ENCODE data around the gene WDR37.

The WDR37 gene

DNA sequence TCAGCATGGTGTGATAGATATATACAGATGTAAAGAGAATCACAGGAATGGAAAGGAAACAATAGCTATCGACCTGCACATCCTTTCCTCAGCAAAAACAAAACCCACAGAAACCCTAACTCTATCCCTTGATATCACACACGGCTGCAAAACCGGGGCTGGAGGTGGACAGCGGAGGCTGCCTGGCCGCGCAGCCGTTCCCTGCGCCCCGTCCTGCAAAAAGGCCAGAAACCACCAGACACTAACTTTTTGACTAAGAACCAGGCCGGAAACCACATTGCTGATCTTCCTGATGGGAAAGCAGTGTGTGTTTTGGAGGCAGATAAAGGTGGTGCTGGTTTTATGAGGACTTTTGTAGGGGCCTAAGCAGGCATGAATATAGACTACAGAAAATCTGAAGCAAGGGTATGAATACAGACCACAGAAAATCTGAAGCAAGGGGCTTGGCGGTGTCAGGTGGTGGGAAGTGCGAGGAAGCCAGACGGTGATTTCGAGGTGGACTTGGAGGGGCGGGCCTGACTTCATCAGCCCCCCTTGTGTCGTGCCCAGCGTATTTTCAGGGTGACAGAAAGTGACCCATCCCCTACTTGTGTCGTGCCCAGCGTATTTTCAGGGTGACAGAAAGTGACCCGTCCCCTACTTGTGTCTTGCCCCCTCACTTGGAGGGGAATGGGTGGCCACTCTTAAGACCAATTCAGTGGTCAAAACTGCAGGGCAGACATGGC is 123.3 kb downstream of the WDR37 start:
- H3K36me3 ChIP-seq (ENCODE audit: control insufficient read depth in 1 of 2, insufficient read depth in 2 of 2, low read depth in 1 of 2, low read length in 2 of 2) = no peaks in the 10 kb centered on the region
- H3K14ac ChIP-seq (ENCODE audit: low read length in 2 of 2) = no peak overlapping the region
- H3K23ac ChIP-seq (ENCODE audit: low read length in 2 of 2) = no peak overlapping the region
- no peak overlapping the region for H3K18ac ChIP-seq (ENCODE audit: low read depth in 1 of 2, low read length in 2 of 2)
- H2BK5ac ChIP-seq (ENCODE audit: low read depth, low read length, poor library complexity, severe bottlenecking) = no peak overlapping the region
- no peak for DNase-seq
- H3K4me1 ChIP-seq (ENCODE audit: control insufficient read depth, insufficient read depth, low read depth, low read length) = no peaks in the 10 kb centered on the region
- no peaks in the 10 kb centered on the region for H3K9me3 ChIP-seq (ENCODE audit: control insufficient read depth, low read length)
- no peak overlapping the region for H3K9ac ChIP-seq (ENCODE audit: low read length)
- H3K4me3 ChIP-seq (ENCODE audit: insufficient read depth in 1 of 2, low read depth in 1 of 2, low read length in 2 of 2) = no peak overlapping the region
- no peak overlapping the region for H3K27ac ChIP-seq (ENCODE audit: low read length, poor library complexity, severe bottlenecking)
- no peak overlapping the region for H2BK12ac ChIP-seq (ENCODE audit: low read length in 2 of 2)
- no peak overlapping the region for H3K4me2 ChIP-seq (ENCODE audit: low read length, poor library complexity, severe bottlenecking)
- H4K8ac ChIP-seq (ENCODE audit: low read length) = no peak overlapping the region
- no peak overlapping the region for H3K4ac ChIP-seq (ENCODE audit: low read depth in 1 of 2, low read length in 2 of 2)
- no peak overlapping the region for H2AFZ ChIP-seq (ENCODE audit: low read depth, low read length)
- H2BK120ac ChIP-seq (ENCODE audit: low read depth, low read length) = no peak overlapping the region
- WGBS = 94% methylated on average over 20 of the region's 20 CpGs
- no peak overlapping the region for H2BK15ac ChIP-seq (ENCODE audit: low read depth, poor library complexity, severe bottlenecking)
- no peak overlapping the region for H2AK5ac ChIP-seq (ENCODE audit: low read length, severe bottlenecking)
- H4K91ac ChIP-seq (ENCODE audit: low read length) = no peak overlapping the region
- H3K79me1 ChIP-seq (replicated peaks; ENCODE audit: low read length, poor library complexity, severe bottlenecking) = no peaks in the 10 kb centered on the region
- peaks cover 16 to 30% of the 10 kb centered on the region in 2 experiments for H3K27me3 ChIP-seq (ENCODE audit: control insufficient read depth in 1 of 2, insufficient read depth in 1 of 2, low read length in 2 of 2)

DNA sequence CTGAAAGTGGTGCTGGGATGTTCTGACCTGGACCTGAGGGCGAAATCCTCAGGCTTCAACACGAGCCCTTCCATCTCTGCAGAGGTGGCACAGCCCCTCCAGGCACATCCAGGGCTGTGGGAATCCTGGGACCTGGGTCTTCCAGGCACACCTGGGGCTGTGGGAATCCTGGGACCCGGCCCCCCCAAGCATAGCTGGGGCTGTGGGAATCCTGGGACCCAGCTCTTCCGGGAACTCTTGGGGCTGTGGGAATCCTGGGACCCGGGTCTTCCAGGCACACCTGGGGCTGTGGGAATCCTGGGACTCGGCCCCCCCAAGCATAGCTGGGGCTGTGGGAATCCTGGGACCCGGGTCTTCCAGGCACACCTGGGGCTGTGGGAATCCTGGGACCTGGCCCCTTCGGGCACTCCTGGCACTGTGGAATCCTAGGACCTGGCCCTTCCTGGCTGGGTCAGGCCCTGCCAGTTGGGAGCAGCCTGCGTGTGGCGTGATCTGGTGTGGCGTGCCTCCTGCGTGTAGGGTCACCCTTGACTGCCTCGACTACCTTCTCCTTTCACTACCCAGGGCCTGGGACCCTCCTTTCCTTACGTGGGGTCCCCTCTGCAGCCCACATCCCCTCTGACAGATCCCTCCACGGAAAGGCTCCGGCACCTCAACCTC is 124.0 kb downstream of the WDR37 start:
- Histone ChIP-seq H4K91ac (ENCODE audit: low read length) (no peak overlapping the region), H3K18ac (ENCODE audit: low read depth in 1 of 2, low read length in 2 of 2) (no peak overlapping the region), H3K4me3 (ENCODE audit: insufficient read depth in 1 of 2, low read depth in 1 of 2, low read length in 2 of 2) (no peak overlapping the region), H3K14ac (ENCODE audit: low read length in 2 of 2) (no peak overlapping the region), H2BK12ac (ENCODE audit: low read length in 2 of 2) (no peak overlapping the region), H3K36me3 (ENCODE audit: control insufficient read depth in 1 of 2, insufficient read depth in 2 of 2, low read depth in 1 of 2, low read length in 2 of 2) (no peaks in the 10 kb centered on the region), H2BK5ac (ENCODE audit: low read depth, low read length, poor library complexity, severe bottlenecking) (no peak overlapping the region), H3K27me3 (ENCODE audit: control insufficient read depth in 1 of 2, insufficient read depth in 1 of 2, low read length in 2 of 2) (peaks cover 16 to 28% of the 10 kb centered on the region in 2 experiments), H3K9ac (ENCODE audit: low read length) (no peak overlapping the region), H3K4me2 (ENCODE audit: low read length, poor library complexity, severe bottlenecking) (no peak overlapping the region), H3K9me3 (ENCODE audit: control insufficient read depth, low read length) (no peaks in the 10 kb centered on the region), H3K4ac (ENCODE audit: low read depth in 1 of 2, low read length in 2 of 2) (no peak overlapping the region), H3K27ac (ENCODE audit: low read length, poor library complexity, severe bottlenecking) (no peak overlapping the region), H2BK120ac (ENCODE audit: low read depth, low read length) (no peak overlapping the region), H3K23ac (ENCODE audit: low read length in 2 of 2) (no peak overlapping the region), H2BK15ac (ENCODE audit: low read depth, poor library complexity, severe bottlenecking) (no peak overlapping the region), H4K8ac (ENCODE audit: low read length) (no peak overlapping the region), H3K79me1 (replicated peaks; ENCODE audit: low read length, poor library complexity, severe bottlenecking) (no peaks in the 10 kb centered on the region), H2AFZ (ENCODE audit: low read depth, low read length) (no peak overlapping the region), H2AK5ac (ENCODE audit: low read length, severe bottlenecking) (no peak overlapping the region), H3K4me1 (ENCODE audit: control insufficient read depth, insufficient read depth, low read depth, low read length) (no peaks in the 10 kb centered on the region)
- 87% methylated on average over 15 of the region's 16 CpGs for WGBS
- DNase-seq = no peak

DNA sequence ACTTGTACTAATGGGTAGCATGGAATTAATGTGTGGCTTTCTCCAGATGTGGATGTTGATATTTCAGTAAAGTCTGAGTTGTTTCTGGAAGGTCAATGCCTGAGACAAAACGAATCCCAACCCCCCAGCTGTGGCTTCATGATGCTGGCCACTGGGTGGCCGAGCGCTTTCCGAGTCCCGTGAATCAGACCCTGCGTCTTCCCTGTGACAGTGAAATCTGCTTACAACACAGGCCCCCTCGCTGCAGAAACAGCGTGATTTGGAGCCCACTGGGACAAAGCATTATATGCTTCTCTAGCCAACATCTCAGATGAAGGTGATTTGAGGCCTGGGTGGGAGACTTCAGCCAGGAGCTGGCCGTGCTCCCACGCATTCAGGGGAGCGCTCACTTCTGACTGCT is 124.7 kb downstream of the WDR37 start:
- H3K4me3 ChIP-seq (ENCODE audit: insufficient read depth in 1 of 2, low read depth in 1 of 2, low read length in 2 of 2) = no peak overlapping the region
- no peak overlapping the region for H3K18ac ChIP-seq (ENCODE audit: low read depth in 1 of 2, low read length in 2 of 2)
- H3K79me1 ChIP-seq (replicated peaks; ENCODE audit: low read length, poor library complexity, severe bottlenecking) = no peaks in the 10 kb centered on the region
- no peak overlapping the region for H3K14ac ChIP-seq (ENCODE audit: low read length in 2 of 2)
- WGBS = 69% methylated on average over 11 of the region's 11 CpGs
- H2BK15ac ChIP-seq (ENCODE audit: low read depth, poor library complexity, severe bottlenecking) = no peak overlapping the region
- no peak overlapping the region for H4K91ac ChIP-seq (ENCODE audit: low read length)
- H3K27ac ChIP-seq (ENCODE audit: low read length, poor library complexity, severe bottlenecking) = no peak overlapping the region
- H3K4me2 ChIP-seq (ENCODE audit: low read length, poor library complexity, severe bottlenecking) = no peak overlapping the region
- H3K4ac ChIP-seq (ENCODE audit: low read depth in 1 of 2, low read length in 2 of 2) = no peak overlapping the region
- no peak for DNase-seq
- H3K9ac ChIP-seq (ENCODE audit: low read length) = no peak overlapping the region
- no peak overlapping the region for H3K23ac ChIP-seq (ENCODE audit: low read length in 2 of 2)
- H2BK12ac ChIP-seq (ENCODE audit: low read length in 2 of 2) = no peak overlapping the region
- H2BK5ac ChIP-seq (ENCODE audit: low read depth, low read length, poor library complexity, severe bottlenecking) = no peak overlapping the region
- H2AK5ac ChIP-seq (ENCODE audit: low read length, severe bottlenecking) = no peak overlapping the region
- H3K4me1 ChIP-seq (ENCODE audit: control insufficient read depth, insufficient read depth, low read depth, low read length) = no peaks in the 10 kb centered on the region
- H4K8ac ChIP-seq (ENCODE audit: low read length) = no peak overlapping the region
- H2AFZ ChIP-seq (ENCODE audit: low read depth, low read length) = no peak overlapping the region
- H3K27me3 ChIP-seq (ENCODE audit: control insufficient read depth in 1 of 2, insufficient read depth in 1 of 2, low read length in 2 of 2) = peaks cover 16 to 28% of the 10 kb centered on the region in 2 experiments
- H3K36me3 ChIP-seq (ENCODE audit: control insufficient read depth in 1 of 2, insufficient read depth in 2 of 2, low read depth in 1 of 2, low read length in 2 of 2) = no peaks in the 10 kb centered on the region
- H3K9me3 ChIP-seq (ENCODE audit: control insufficient read depth, low read length) = no peaks in the 10 kb centered on the region
- H2BK120ac ChIP-seq (ENCODE audit: low read depth, low read length) = no peak overlapping the region

All from mesenchymal stem cell (in vitro differentiated cells and primary cell).